ENCODE measurements around the gene TRH.
A peak's percentile ranks its signal among the peaks of the same experiment; 100 is the strongest.
"Not testable (repeated sequence)": the region's sequence is repeated elsewhere in the genome, so short reads cannot be mapped to it uniquely, and the experiment has no call there.

TRH gene

DNA sequence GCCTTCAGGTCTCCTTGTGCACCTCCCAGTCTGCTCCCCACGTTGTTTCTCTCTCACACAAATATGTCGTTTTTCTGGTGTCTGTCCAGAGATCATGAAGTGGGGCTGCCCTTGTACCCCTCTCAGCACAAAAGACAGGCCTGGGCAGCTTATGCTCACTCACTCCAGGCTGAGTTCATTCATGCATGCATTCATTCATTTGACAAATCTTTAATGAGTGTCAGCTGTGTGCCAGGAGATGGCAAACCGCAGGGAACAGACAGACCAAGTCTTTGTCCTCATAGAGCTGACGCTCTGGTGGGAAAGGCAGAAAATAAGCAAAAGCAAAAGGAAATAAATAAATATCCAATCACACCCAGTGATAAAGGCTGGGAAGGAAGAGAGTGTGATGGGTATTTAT is 7.6 kb upstream of the TRH start:
- DNase-seq = no peak

DNA sequence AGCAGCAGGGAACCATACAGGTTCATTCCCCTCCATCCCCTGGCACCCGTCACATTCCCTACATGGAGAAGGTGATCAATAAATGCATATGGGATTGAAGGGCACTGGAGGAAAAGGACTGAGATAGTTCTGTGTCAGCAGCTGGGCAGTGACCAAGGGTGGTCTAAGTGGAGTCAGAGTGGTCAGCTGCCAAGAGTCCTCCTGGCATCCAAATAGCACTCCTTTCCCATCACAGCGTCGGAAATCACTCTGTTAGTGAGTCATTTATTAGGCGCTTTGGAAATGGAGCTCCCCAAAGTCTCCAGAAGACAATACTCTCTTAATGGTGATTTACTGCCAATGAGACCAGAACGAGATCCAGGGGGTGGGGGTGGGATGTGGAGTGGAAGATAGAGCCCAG is 6.8 kb upstream of the TRH start:
- no peak for DNase-seq

DNA sequence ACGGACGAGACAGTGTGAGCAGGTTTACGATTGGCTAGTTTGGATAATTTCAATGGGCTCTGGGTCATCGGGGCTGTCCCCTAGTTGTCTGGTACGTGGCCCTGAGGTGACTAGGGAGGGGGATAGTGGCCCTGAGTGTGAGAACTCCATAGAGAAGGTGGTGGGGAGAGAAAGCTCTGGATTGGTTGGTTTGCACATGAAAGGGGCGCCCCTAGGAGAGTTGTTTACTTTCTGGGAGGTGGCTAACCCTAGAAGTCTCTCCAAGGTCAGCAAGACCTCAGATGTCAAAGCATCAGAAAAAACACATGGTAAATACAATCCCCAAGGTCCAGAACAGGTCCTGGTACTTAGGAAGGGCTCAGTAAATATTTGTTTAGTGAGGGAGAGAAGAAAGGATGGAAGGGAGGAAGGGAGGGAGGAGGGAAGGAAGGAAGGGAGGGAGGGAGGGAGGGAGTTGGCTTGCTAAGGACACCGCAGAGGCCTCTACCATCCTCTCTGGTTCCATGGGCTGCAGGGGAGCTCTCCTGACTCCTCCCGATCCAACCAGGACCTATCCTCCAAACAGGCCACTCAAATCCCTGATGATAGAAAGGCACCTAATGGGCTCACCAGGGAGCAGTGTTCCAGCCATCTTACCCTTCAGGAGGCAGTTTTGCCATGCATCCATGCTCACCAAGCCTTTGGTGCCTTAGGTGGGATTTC is 3.0 kb upstream of the TRH start:
- DNase-seq = no peak

DNA sequence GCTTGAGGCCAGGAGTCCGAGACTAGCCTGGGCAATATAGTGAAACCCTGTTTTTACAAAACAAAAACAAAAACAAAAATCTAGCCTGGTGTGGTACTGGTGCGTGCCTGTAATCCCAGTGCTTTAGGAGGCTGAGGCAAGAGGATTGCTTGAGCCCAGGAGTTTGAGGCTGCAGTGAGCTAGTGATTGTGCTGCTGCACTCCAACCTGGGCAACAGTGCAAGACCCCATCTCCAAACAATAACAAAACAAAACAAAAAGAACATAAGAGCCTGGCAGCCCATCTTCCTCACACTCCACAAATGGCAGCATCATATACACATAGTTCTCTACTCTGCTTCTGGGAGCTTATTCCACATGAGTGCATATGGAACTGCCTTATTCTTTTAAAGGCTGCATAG is 2.2 kb upstream of the TRH start:
- DNase-seq = no peak

DNA sequence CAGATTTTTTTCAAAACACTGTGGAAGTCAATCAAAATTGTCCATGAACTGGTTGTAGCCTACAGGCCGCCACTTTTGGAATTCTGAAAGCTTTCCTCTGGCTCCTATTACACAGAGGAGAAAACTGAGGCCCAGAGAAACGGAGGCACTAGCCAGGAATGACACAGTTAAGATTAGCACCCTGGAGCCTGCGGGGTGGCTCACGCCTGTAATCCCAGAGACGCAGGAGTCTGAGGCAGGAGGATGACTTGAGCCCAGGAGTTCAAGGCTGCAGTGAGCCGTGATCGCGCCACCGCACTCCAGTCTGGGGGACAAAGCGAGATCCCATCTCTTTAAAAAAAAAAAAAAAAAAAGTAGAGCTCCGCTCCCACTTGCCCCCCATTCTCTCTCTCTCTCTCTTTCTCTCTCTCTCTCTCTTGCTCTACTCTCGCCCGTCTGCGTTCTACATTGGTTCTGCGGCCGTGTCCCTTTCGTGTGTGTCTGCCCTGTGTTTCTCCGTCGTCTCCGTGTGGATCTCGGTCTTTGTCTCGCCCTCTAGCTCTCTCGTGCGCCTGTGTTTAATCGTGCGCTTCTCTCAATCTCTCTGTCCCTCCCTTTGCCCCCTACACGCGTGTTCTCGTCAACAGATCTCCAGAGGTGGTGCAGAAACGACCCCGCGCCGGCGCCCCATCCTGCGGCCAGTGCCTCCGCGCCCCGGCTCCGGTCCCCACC is 512 bp upstream of the TRH start:
- DNase-seq = no peak

DNA sequence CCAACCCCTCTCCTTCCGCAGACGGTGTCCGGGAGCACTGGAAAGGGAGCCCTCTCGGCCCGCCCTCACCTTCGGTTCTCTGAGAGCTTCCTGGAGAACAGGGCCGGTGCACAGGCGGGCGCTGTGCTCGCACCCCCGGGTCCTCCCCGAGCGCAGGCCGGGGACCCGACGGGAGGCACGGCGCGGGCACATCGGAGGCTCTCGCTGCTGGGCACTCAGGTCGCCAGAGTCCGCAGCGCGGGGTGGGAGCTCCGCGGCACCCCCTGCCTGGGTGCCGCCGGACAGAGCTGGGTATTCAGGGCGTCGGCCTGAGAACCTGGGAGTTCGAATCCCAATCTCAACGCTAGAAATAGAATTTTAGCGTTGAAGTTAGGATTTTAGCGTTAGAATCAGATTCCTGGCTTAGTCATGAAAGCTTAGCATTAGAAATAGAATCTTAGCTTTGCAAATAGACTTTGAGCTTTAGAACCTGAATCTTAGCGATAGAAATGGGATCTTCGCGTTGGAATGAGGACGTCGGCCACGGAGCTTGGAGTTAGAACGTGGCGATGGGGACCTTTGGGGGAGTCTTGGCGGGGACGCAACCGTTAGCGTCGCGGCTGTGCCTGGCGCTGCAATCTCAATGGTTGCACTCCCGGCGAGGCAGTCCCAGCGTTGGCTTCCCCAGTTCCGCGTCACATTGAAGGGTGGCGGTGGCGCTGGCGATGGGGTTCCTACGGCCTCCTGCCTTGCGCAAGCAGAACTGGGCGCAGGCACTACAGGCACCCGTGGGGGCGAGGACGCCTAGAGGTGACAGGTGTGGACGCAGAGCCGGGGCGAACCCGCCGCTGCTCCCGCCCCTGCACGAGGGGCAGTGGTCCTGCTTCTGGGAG is 549 bp downstream of the TRH start:
- no peak for DNase-seq

DNA sequence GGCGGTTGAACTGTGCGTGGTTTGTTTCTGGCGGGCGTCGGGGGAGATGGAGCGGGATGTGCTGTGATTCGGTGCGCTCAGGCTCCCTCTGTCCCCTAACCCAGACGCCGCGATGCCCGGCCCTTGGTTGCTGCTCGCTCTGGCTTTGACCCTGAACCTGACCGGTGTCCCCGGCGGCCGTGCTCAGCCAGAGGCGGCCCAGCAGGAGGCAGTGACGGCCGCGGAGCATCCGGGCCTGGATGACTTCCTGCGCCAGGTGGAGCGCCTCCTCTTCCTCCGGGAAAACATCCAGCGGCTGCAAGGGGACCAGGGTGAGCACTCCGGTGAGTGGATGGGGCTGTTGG is 1.2 kb downstream of the TRH start:
- DNase-seq = no peak

DNA sequence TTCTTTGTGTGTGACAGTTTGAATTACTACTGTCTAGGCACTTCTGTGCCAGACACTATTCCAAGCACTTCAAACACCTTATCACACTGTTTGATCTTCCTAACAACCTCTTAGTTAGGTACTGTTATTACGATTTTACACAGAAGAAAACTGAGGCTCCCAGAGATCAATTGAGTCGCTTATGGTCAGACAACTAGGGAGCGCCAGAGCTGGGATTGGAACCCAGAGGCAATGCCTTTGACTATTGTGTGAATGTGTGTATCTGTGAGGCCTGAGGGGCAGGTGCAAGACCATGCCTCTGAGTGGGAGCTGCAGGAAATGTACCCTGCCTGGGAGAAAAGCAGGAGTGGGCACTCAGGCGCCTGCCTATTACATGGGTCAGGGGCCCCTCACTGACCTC is 1.8 kb downstream of the TRH start:
- no peak for DNase-seq

DNA sequence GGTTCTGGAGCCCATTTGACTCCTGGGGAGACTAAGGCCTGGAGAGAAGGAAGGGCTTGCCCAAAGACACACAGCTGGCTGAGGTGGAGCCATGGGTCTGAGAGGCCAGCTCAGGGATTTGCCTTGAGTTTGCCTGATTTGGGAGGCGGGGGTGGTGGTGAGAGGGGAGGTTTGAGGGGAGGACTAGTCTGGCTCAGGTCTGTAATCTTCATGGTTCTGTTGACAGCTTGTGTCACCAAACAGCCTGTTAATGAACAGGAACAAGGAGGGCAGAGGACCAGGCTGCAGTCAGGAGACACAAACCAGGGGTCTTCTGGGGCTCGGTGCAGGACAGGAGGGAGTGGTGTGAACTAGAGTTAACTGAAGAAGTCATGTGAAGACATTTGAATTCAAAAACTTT is 3.6 kb downstream of the TRH start:
- DNase-seq = no peak

DNA sequence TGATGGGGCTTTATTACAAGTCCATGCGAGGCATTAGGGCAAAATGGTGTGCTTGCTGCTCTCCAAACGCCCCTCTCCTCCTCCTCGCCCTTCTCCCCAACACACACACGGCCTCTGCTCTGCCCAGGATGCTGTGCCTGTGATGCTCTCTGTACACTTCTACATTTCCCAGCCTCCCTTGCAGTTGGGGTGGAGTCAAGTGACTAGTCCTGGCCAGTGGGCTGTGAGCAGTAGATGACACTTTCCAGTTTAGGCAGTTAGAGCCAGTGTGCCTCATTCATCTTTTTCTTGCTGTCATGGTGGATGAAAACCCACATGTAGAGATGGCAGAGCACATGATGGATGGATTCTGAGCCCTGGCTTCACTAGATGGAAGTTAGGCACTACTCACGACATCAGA is 5.4 kb downstream of the TRH start:
- no peak for DNase-seq

DNA sequence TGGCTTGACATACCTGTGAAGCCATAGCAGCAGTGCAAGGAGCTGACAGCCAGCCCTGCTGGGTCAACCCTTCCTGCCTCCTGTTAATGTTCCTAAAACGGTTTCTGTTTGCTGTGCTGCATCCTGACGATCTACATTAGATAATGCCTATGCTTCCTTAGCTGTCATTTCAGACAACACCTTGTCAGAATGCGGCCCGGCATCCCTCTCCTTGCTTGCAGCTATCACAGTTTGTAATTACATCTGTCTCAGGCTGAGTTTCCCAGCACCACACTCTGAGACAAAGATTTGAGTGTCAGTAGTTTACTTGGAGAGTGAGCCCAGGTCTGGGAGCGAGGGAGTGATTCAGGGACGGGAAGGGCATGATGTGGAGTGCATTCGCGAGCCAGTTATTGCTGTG is 9.0 kb downstream of the TRH start:
- DNase-seq = no peak

DNA sequence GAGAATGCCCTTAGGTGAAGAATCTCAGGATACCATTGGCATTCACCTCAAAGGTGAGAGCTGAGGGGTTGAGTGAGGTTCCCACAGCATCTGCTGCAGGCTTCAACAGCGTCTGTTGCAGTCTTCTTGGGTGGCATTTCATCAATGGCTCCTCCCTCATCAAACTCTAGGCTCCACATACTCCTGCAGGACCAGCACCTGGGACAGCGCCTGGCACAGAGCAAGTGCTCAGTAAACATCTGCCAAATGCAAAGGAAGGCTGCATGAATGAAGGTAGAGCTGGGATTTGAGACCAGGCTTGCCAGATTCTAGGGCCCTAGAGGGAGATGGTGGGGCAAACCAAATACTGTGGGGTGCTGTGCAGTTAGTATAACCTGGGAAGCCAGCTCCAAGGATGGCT is 9.6 kb downstream of the TRH start:
- DNase-seq = no peak

DNA sequence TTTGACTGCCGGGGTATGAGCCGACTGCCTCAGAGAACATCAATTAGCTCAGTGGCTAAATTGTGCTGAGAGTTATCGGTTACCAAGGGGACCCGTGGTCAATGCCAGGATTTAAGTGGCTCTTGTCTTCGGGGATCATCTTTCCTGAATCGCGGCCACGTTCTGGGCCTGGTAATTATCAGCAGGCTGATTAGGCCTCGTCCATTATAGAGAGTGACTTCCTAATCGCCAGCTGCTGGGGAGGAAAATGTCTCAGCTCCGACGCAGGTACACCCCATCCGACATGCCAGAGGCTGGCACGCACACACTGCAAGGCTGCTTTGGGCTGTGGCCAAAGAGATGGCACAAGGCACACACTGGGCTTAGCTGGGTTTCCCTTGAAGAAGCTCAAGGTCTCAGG is 10.6 kb downstream of the TRH start:
- no peak for DNase-seq

DNA sequence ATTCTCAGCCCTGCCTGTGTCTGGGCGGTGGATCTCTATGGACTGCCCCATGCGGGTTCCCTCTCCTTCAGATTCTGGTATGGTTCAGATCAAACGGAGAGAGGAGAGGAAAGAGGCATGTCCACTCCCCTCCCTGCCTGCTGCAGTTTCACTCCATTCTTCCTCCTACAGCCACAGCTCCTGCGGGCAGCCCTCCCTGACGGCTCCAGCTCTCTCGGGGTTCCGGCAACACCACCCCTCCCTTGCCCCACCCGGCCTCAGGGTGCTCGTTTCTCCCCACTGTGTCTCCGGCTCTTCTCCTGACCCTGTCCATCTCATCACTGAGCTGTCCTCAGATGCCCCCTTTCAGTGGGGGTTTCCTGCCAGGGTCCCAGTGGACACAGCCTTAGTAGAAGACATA is 13.9 kb downstream of the TRH start:
- DNase-seq = no peak

DNA sequence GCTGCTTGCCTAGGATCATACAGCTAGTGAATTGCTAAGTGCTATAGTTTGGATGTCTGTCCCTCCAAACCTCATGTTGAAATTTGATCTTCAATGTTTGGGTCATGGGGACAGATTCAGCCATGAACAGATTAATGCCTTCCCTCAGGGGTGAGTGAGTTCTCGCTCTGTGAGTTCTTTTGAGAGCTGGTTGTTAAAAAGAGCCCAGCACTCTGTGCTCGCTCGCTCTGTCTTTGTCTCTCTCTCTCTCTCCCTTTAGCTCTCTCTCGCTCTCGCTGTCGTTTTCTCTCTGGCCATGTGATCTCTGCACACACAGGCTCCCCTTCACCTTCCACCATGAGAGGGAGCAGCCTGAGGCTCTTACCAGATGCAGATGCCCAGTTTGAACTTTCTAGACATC is 14.9 kb downstream of the TRH start:
- no peak for DNase-seq

DNA sequence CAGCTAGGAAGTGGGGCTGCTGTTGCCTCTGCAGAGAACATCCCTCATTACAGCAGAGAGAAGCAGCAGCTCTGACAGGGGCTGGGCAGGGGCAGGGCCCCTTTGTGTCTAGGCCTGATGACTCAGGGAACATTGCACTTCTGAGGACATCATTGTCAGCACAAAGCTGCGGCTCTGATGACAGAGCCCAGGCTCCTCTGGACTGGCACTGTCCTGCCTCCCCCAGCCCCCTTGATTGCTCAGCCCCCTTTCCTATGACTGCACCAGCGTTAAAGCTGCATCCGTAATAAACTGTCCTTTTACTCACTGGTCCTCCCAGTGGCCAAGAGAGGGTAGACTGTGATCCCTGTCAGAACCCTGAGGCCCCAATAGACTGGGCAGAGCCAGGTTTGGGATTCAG is 18.3 kb downstream of the TRH start:
- no peak for DNase-seq

DNA sequence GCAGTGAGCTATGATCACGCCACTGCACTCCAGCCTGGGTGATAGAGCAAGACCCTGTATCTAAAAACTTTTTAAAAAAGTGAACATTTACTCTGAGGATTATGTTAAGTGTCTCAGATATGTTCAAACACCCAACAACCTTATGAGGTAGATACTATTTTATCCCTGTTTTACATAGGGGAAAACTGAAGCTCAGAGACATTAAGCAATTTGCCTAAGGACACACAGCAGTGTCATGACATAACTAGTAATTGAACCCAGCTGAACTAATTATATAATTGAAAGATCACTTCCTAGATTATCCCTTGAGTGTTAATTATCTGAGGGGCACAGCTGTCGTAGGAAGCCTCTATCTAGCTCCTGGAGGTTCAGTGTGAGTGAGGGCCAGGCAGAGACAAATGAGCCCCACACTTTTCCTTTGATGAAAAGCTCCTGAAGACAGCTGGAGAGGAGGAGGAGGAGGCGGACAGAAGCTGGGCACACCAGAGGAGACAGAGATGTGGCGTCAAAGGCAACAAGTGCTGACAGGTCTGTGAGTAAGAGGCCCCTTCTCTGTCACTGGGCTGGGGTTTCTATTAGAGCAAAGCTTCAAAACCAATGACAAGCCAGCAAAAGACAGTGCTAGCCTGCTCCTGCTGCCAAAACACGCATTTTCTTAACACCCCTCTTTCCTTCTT is 20.5 kb downstream of the TRH start:
- DNase-seq = no peak

DNA sequence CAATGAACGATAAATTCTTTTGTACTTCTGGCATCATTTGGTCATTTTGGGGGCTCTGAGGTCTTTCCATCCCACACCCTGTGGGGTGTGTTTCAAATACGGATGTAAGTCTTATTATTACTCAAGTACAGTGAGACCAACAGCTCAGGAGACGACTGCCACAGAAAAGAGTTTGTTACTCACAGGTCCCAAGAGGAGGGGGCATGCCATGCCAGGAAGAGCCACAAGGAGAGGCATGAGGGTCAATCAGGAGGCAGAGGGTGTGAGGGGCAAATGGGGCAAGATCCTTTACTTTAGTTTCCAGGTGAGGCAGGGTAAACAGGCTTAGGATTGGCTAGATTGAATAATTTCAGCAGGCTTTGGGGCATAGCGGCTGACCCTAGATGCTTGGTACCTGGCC is 21.6 kb downstream of the TRH start:
- DNase-seq = no peak

DNA sequence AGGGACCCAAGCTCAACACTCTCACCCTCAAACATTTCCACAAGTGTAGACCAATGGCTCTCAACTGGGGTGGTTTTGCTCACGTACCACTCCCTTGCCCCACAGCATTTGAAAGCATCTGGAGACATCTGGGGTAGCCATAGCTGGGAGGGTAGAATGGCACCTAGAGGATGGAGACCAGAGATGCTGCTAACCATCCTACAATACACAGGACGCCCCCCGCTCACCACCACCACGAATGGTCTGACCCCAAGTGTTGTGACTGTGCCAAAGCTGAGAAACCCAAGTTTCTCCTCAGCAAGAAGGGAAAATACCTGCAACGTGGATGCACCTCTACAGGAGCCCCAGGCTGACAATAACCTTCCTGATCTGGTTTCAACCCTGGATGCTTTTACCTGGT is 24.7 kb downstream of the TRH start:
- not testable (repeated sequence) for DNase-seq

DNA sequence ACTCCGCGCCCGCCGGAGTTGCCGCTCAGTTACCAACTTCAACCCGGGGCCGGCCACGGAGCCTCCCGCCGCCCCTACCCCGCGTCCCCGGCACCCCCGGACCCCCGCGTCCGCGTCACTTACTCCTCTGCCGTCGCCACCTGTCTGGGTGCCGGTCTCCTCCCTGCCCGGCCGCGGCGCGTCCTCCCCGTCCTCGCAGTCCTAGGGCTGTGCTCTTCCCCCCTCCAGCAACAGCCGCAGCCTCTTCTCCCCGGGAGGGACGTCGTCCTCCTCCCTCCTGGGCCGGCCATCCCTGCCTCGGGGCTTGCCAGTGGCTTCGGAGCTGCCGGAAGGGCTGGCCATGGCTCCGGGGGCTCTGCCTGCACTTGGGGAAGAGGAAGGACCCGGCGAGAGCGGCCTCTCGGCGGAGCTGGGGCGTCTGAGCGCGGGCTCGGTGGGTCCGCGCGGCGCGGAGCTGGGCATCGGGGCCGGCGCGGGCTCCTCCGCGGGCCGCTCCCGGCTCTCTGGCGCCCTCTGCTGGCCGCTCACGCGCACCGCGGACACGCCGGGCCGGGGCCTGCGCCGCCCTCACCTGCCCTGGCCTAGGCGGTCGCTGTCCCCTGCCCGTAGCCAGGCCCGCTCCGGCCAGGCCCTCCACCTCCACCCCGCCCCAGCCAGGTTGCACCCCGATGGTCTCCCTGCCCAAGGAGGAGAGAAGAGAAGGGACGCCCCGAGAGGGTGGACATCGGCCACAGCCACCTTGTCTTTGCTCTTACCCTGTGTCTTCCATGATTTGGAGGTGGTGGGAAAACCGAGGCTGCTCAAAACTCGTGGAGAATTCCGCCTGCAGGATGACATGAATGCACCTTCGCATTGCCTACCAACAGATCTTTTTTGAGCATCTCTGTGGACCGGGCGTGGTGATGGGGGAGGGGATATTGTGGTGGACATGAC is 28.4 kb downstream of the TRH start:
- DNase-seq = peak; percentile 15

DNA sequence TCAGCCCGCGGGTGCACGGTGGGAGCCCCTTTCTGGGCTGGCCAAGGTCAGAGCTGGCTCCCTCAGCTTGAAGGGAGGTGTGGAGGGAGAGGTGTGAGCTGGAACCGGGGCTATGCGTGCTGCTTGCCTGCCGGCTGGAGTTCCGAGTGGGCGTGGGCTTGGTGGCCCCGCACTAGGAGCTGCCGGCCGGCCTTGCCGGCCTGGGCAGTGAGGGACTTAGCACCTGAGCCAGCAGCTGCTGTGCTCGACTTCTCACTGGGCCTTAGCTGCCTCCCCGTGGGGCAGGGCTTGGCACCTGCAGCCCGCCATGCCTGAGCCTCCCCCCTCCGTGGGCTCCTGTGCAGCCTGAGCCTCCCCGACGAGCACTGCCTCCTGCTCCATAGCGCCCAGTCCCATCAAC is 36.0 kb downstream of the TRH start:
- no peak for DNase-seq

DNA sequence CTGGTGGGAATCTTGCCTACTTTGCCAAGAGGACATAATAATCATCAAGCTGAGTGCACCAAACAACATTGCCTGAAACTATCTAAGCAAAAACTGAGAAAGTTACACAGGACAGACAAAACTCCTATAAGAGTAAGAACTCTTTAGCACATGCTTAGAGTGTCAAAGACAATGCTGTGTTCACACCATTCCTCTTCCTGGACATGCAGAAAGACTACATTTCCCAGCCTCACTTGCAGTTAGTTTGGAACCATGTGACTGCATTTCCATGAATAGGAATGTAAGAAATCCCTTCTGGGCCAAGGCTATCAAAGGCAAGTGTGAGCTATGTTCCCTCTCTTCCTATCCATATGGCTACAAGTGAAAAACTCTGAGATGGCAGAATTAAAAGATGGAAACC is 37.6 kb downstream of the TRH start:
- DNase-seq = not testable (repeated sequence)
